ENCODE results near the gene ANKH. TPM values are rescaled to one million over a fixed set of nuclear protein-coding genes. Genes with fewer than 3 reads are reported as not detected.
A peak's percentile ranks its signal among the peaks of the same experiment; 100 is the strongest.

The ANKH gene
- total and polyA plus RNA-seq, 2 of the 13 experiments (the other 11 are each of a cell fraction or from before 2014, with no cell fraction given): 25.0 to 36.0 TPM

DNA sequence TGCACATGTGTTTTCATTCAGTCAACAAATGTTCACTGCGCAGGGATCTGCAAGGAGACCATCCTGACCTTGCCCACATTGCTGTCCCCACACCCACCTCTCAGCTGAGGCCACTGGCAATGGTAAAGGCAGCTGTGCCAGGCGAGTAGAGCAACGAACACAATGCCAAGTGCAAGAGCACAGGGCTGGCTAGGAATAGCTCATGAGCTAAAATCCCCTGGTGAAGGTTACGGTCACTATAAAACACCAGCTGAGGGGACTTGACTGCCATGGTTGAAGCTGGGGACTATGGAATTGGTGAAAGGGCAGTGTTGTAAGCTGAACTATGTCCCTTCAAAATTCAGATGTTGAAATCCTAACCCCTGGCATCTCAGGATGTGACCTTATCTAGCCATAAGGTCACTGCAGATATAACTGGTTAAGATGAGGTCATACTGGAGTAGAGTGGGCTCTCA lies 111.0 kb downstream of the ANKH start (continued):
- TF ChIP-seq PBX2 (CRISPR knock-in tag; IDR thresholded peaks at IDR 0.05) (no peak), KLF15 (CRISPR knock-in tag; IDR thresholded peaks at IDR 0.05; ENCODE audit: borderline replicate concordance) (no peak), ZNF276 (CRISPR knock-in tag; IDR thresholded peaks at IDR 0.05; ENCODE audit: low read depth) (no peak), ZNF792 (CRISPR knock-in tag; IDR thresholded peaks at IDR 0.05) (no peak), TSC22D2 (CRISPR knock-in tag; IDR thresholded peaks at IDR 0.05; ENCODE audit: borderline replicate concordance) (no peak), SUZ12 (IDR thresholded peaks at IDR 0.05; ENCODE audit: low read depth, low read length) (no peak)
- TF ChIP-seq, protein P1, sequence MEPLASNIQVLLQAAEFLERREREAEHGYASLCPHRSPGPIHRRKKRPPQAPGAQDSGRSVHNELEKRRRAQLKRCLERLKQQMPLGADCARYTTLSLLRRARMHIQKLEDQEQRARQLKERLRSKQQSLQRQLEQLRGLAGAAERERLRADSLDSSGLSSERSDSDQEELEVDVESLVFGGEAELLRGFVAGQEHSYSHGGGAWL (CRISPR knock-in tag; IDR thresholded peaks at IDR 0.05): no peak

GRCh38 chr5:14759744-14760547 lies 111.6 kb downstream of the ANKH start:
- Histone ChIP-seq H3K9me3 (ENCODE audit: low read length) (no peaks in the 10 kb centered on the region), H3K27me3 (ENCODE audit: control insufficient read depth in 1 of 2, insufficient read depth in 2 of 2, low read length in 2 of 2) (no peaks in the 10 kb centered on the region), H3K4me2 (ENCODE audit: low read depth, low read length) (peak overlapping the region; percentile 34; the same call in 1 of the 2 replicates), H3K9ac (ENCODE audit: insufficient read depth, low read depth, low read length) (peak overlapping the region; percentile 24; the same call in 1 of the 2 replicates), H3K4me1 (ENCODE audit: insufficient read depth, low read length) (peaks cover 36% of the 10 kb centered on the region), H3K79me2 (ENCODE audit: insufficient read depth, low read length) (no peaks in the 10 kb centered on the region), H3K36me3 (replicated peaks in 1 of 2; ENCODE audit: control insufficient read depth in 1 of 2, insufficient read depth in 2 of 2, low read length in 2 of 2) (peaks cover 0 to 13% of the 10 kb centered on the region in 2 experiments; a peak in 2 of 5 replicates), H3K27ac (ENCODE audit: extremely low read length, insufficient read depth, low read length) (peak overlapping the region; percentile 65), H3K4me3 (replicated peaks in 1 of 3; ENCODE audit: insufficient read depth in 1 of 3, low read depth in 2 of 3, low read length in 3 of 3) (0 out of 6 replicates have a peak overlapping the region, but pooled peaks of 1 of the 3 experiments have one; percentile 5), H4K20me1 (ENCODE audit: insufficient read depth, low read length) (no peaks in the 10 kb centered on the region), H2AFZ (ENCODE audit: low read length) (no peak overlapping the region)
- peak; percentile 37 for FAIRE-seq
- peak; percentile 55 for ATAC-seq
- CTCF ChIA-PET (ENCODE audit: low intra/inter-chr PET ratio, low total read pairs): no interaction called here
- BruUV-seq (replicated peaks): no TSS peak
- WGBS (ENCODE audit: low lambda C conversion rate): 84% methylated on average over 5 of the region's 6 CpGs
- POLR2A ChIA-PET: interaction anchor here (0.8 to 2.5 kb wide), 3 partner anchors 14 to 249 kb away, joined by 3 to 9 read pairs (median 8); no protein-coding TSS in a partner anchor
- in situ Hi-C loops (cut with HindIII; ENCODE audit: extremely low pct_ligation_motif_present, low pct_unique_long_range_greater_than_20kb): no loop called here
- no peak for DNase-seq (ENCODE audit: low spot score)
- intact Hi-C loops (cut with micrococcal nuclease; ENCODE audit: unreplicated experiment): no loop called here
- TF ChIP-seq, protein P2, sequence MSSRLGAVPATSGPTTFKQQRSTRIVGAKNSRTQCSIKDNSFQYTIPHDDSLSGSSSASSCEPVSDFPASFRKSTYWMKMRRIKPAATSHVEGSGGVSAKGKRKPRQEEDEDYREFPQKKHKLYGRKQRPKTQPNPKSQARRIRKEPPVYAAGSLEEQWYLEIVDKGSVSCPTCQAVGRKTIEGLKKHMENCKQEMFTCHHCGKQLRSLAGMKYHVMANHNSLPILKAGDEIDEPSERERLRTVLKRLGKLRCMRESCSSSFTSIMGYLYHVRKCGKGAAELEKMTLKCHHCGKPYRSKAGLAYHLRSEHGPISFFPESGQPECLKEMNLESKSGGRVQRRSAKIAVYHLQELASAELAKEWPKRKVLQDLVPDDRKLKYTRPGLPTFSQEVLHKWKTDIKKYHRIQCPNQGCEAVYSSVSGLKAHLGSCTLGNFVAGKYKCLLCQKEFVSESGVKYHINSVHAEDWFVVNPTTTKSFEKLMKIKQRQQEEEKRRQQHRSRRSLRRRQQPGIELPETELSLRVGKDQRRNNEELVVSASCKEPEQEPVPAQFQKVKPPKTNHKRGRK (CRISPR knock-in tag; IDR thresholded peaks at IDR 0.05): 0 out of 2 replicates have a peak, but pooled peaks have one; percentile 49
- TF ChIP-seq ONECUT2 (CRISPR knock-in tag; IDR thresholded peaks at IDR 0.05) (no peak), ZNF652 (CRISPR knock-in tag; IDR thresholded peaks at IDR 0.05; ENCODE audit: borderline replicate concordance, low read depth) (no peak), CCDC6 (CRISPR knock-in tag; IDR thresholded peaks at IDR 0.05) (peak; percentile 24; the same call in 1 of the 2 replicates), HNRNPK (IDR thresholded peaks at IDR 0.05; ENCODE audit: low read depth, low read length, poor library complexity, severe bottlenecking) (peak; percentile 57), ZNF3 (CRISPR knock-in tag; IDR thresholded peaks at IDR 0.05) (no peak)
- TF ChIP-seq, protein P3, sequence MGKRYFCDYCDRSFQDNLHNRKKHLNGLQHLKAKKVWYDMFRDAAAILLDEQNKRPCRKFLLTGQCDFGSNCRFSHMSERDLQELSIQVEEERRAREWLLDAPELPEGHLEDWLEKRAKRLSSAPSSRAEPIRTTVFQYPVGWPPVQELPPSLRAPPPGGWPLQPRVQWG (CRISPR knock-in tag; IDR thresholded peaks at IDR 0.05; ENCODE audit: borderline replicate concordance, low read depth): no peak
